AG09319 (cell line): ENCODE measurements around the gene SLC24A2.

ENCODE experiments used
- DNase-seq: peaks from one replicate; pipeline ENCODE4 v3.0.0-alpha.2; 2010; ENCODE audit warnings: low read depth; ENCODE audit errors: extremely low read depth
- CTCF ChIP-seq: IDR thresholded peaks from 2 replicates; pipeline ENCODE4 v1.5.1; 2011; ENCODE audit warnings: low read depth, mild to moderate bottlenecking, inconsistent platforms, low read length, moderate library complexity

SLC24A2 gene

GRCh38 chr9:19784136-19784535 is 4.7 kb downstream of the SLC24A2 start:
- DNase-seq = no peak
- TF ChIP-seq CTCF = no peak

- DNase-seq = no peak
- TF ChIP-seq CTCF = no peak
Observed at GRCh38 chr9:19783500-19783899, 5.3 kb downstream of the SLC24A2 start.

GRCh38 chr9:19782005-19782404 is 6.8 kb downstream of the SLC24A2 start:
- no peak for DNase-seq
- TF ChIP-seq CTCF = no peak

GRCh38 chr9:19781240-19781639 is 7.6 kb downstream of the SLC24A2 start:
- DNase-seq = no peak

GRCh38 chr9:19771446-19771845 is 17.4 kb downstream of the SLC24A2 start:
- no peak for TF ChIP-seq CTCF
- DNase-seq = no peak

More at GRCh38 chr9:19781240-19781639, 7.6 kb downstream of the SLC24A2 start:
- TF ChIP-seq CTCF = no peak

GRCh38 chr9:19770973-19771372 is 17.9 kb downstream of the SLC24A2 start:
- DNase-seq = no peak
- no peak for TF ChIP-seq CTCF

- no peak for DNase-seq
- TF ChIP-seq CTCF = no peak
Observed at GRCh38 chr9:19769213-19769612, 19.6 kb downstream of the SLC24A2 start.

- no peak for TF ChIP-seq CTCF
- DNase-seq = no peak
Observed at GRCh38 chr9:19768798-19769197, 20.0 kb downstream of the SLC24A2 start.
